OCI-LY3 (cell line): Measurements from ENCODE around the gene AP3S1.
A peak's percentile ranks its signal among the peaks of the same experiment; 100 is the strongest.

Experiments used
- CTCF ChIP-seq: fragments of 200-600, 300-600 bp; sonication (generic); IDR thresholded peaks from 2 replicates; pipeline ENCODE4 v1.5.1; 2014; ENCODE audit warnings: antibody characterized with exemption, low read length, low read depth
- EZH2phosphoT487 ChIP-seq: fragments of 200-600 bp; shearing (Covaris generic); IDR thresholded peaks from 2 replicates; pipeline ENCODE4 v1.6.1; 2018; ENCODE audit warnings: antibody characterized with exemption, mixed run types, low read depth

GRCh38 chr5:115838885-115839518 is 2.7 kb upstream of the AP3S1 start:
- peak; percentile 49 for TF ChIP-seq CTCF
- TF ChIP-seq EZH2phosphoT487, result no peak
